Measurements from ENCODE around the gene KISS1R.

Gene KISS1R

DNA sequence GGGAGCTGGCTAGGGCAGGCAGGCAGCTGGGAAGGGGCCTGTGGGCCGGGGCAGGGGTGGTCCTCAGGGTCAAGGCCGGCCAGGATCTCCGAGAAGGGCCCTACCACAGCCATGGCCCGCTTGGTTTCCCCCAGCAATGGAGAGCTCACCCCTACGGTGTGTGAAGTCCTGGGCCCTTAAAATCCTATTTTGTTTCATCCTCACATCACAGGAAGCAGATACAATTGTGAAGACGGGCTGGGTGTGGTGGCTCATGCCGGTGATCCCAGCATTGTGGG, 15.1 kb upstream of the KISS1R start:
- no peak for TF ChIP-seq CTCF (conservative IDR thresholded peaks at IDR 0.05; ENCODE audit: control insufficient read depth, insufficient read depth, low read depth, low read length)
- no peak for DNase-seq (ENCODE audit: low read depth)
- H3K4me3 ChIP-seq (ENCODE audit: control insufficient read depth, low read depth, low read length) = no peak overlapping the region

DNA sequence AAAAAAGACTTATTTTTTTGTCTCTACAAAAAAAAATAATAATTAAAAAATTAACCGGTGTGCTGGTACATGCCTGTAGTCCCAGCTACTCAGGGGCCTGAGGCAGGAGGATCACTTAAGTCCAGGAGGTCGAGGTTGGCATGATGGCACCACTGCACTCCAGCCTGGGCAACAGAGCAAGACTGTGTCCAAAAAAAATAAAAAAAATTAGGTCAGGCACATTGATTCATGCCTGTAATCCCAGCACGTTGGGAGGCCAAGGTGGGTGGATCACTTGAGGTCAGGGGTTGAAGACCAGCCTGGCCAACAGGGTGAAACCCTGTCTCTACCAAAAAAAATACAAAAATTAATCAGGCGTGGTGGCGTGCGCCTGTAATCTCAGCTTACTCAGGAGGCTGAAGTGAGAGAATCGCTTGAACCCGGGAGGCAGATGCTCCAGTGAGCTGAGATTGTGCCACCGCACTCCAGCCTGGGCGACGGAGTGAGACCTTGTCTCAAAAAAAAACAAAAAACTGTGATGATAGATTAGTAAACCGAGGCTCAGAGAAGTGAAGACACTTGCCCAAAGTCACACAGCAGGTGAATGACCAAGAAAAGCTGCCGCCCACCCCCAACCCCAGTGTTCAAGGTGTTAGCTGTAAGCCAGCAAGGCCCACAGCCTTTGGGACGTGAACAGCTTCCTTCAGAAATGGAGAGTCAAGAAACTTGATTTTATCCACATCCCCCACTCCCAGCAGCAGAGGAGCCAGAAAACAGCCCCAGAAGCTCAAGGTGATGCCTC, 14.5 kb upstream of the KISS1R start:
- no peak overlapping the region for H3K4me3 ChIP-seq (ENCODE audit: control insufficient read depth, low read depth, low read length)
- no peak for TF ChIP-seq CTCF (conservative IDR thresholded peaks at IDR 0.05; ENCODE audit: control insufficient read depth, insufficient read depth, low read depth, low read length)
- DNase-seq (ENCODE audit: low read depth) = no peak

DNA sequence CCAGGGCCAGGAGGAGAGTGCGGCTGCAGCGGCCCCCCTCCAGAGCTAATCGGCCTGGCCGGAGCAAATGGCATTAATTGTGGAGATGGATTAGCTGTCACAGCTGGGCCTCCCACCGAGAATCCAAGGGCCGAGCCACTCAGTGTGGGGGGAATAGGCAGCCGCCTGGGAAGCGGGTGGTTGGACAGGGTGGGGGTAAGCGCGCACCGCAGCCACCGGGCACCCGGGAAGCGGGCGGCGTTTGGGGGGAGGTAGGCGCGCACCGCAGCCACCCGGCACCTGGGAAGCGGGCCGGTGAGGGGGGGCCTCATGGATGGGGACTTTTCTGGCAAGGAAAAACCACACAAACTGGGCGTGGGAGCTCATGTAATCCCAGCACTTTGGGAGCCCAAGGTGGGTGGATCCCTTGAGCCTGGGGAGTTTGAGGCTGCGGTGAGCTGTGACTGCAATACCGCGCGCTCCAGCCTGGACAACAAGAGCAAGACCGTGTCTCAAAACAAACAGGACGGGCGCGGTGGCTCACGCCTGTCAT, 13.8 kb upstream of the KISS1R start:
- no peak overlapping the region for H3K4me3 ChIP-seq (ENCODE audit: control insufficient read depth, low read depth, low read length)
- peak; percentile 55 for DNase-seq (ENCODE audit: low read depth)
- TF ChIP-seq CTCF (conservative IDR thresholded peaks at IDR 0.05; ENCODE audit: control insufficient read depth, insufficient read depth, low read depth, low read length) = no peak

- H3K4me3 ChIP-seq (ENCODE audit: control insufficient read depth, low read depth, low read length) = no peak overlapping the region
- DNase-seq (ENCODE audit: low read depth) = no peak
- TF ChIP-seq CTCF (conservative IDR thresholded peaks at IDR 0.05; ENCODE audit: control insufficient read depth, insufficient read depth, low read depth, low read length) = no peak
These were observed 12.6 kb upstream of the KISS1R start for GRCh38 chr19:904545-904944.

DNA sequence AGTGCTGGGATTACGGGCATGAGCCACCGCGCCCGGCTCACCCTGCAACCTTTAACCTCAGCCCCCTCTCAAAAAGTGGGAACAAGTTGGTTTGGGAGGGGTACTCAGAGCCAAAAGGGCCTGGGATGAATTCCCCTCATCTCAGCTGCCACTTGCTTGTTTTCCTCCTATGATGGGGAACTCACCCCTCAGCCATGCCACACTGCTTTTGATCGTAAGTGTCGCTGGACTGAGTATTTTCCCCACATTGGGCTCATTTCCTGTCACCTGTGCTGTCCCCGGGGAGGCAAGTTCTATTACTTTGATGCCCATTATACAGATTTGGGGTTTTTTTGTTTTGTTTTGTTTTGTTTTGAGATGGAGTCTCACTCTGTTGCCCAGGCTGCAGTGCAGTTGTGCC, 10.7 kb upstream of the KISS1R start:
- H3K4me3 ChIP-seq (ENCODE audit: control insufficient read depth, low read depth, low read length) = no peak overlapping the region
- TF ChIP-seq CTCF (conservative IDR thresholded peaks at IDR 0.05; ENCODE audit: control insufficient read depth, insufficient read depth, low read depth, low read length) = no peak
- no peak for DNase-seq (ENCODE audit: low read depth)

DNA sequence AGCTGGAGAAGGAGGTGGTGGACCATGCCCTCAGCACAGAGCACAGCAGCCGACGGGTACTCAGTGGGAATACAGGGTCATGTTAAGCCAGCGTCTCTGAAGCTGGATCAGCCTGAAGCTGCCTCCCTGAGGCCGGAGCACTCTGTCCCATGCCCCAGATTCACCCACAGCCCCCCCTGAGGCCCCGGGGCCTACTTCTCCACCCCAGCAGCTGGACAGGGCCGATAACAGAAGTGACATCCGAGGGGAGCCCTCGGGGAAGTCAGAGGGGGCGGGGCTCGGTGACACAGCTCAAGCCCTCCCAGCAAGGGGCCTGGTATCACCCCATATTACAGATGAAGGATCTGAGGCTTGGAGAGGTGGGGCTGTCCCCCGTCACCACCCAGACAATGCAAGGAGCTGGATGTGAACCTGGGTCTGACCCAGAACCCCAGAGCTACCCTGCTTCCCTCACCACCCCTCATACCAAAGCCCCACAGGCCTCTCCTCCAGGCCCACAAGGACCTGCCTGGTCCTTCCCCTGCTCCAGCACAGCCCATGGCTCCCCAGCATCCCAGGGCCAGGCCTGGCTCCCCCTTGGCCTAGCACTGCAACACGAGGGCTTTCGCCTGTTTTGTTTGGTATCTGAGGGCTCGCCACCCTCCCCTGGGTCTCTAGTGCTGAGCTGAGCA, 9.8 kb upstream of the KISS1R start:
- no peak for DNase-seq (ENCODE audit: low read depth)
- TF ChIP-seq CTCF (conservative IDR thresholded peaks at IDR 0.05; ENCODE audit: control insufficient read depth, insufficient read depth, low read depth, low read length) = no peak
- H3K4me3 ChIP-seq (ENCODE audit: control insufficient read depth, low read depth, low read length) = no peak overlapping the region
